HG03097 (cell line): Measurements from ENCODE around the gene RPL27A.

Experiments
- ATAC-seq: cut with Tn5 transposase; IDR thresholded peaks from one replicate; pipeline ENCODE4 v1.9.1; 2021; ENCODE audit not compliant: unreplicated experiment, low FRiP score

Gene RPL27A

GRCh38 chr11:8719721-8720120 lies 37.1 kb downstream of the RPL27A start:
- no peak for ATAC-seq

DNA sequence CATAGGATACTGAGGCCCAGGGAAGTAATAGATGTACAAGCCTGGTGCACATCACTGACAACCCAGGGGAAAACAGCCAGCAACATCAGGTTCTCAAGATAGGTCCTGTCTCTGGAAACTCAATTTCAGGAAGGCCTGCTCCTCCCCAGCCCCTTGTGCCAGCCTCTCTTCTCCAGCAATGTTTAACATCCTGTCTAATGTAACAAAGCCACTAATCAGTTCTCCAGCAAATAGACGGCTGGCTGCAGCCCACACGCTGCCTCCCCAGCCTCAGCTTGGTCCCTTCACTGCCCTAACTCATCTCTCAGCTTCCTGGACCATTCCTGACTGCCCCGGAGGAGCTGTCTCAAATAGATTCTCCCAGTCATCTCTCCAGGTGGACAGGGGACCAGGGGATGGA lies 37.8 kb downstream of the RPL27A start:
- ATAC-seq: no peak

DNA sequence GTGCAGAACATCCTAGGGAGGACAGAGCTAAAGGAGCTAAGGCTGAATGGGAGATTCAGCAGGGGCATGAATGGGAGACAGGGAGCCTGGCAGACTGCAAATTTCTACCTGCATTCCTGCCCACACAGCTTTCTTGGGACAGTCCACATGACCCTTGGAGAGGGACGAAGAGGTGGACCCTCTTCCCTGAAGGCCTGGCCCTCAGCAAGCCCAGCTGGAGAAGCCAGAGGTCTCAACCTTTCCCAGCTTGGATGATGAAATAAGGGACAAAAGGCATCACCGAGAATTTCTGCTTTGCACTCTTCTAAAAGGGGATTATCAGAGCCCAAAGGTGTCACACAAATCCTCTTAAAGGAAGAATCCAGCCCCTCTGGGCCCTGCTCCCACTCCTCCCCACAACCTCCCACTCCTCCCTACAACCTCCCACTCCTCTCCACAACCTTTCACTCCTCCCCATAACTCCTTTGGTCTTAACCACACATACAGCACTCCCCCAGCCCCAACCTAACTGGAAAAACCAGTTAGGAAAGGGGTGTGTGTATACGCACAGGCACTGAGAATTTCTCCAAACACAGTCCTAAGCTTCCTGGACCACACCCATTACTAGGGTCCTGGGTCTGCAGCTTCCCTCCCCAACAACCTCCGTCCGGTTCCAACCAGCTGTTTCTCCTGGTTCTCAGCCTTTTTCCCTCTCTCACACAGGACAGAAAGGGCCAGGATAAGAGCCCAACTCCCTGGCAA lies 38.4 kb downstream of the RPL27A start:
- ATAC-seq: no peak

DNA sequence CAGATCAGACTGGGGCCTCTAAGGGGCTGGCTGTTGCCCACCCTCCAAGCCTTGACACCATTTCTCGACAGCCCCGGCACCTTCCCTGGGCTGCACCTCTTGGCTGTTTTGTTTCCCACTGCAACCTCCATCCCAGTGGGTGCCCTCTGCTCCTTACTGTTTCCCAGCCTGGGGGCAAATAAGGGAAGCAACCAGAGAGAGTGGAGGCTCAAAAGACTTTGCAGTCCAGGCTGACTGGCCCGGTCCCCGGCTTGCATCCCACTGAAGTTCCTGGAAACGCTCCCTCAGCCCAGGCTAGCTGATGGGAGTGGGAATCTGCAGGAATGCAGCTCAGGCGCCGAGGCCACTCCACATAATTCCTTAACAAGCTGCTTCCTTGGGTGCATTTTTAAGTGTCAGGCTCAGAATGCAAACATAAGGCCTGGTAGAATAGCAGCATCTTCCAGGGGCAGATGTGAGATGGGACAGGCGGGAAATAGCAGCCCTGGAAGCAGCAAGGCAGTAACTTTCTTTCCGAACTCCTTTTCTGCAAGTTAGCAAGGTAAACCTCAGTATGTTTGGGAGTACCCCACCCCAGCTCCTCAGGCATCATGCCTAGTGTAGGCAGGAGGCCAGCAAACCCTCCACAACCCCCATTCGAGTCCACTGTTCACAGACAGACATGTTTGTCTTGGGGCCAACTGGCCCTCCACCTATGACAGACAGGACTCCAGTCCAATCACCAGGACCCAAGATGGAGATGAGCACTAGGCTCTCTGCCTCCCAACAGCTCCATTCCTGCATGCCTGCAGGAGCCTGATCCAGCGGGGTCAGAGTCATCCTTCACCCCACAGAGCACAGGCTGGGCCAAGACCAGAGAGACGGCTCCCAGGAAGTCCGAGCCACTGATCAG lies 39.3 kb downstream of the RPL27A start:
- no peak for ATAC-seq

DNA sequence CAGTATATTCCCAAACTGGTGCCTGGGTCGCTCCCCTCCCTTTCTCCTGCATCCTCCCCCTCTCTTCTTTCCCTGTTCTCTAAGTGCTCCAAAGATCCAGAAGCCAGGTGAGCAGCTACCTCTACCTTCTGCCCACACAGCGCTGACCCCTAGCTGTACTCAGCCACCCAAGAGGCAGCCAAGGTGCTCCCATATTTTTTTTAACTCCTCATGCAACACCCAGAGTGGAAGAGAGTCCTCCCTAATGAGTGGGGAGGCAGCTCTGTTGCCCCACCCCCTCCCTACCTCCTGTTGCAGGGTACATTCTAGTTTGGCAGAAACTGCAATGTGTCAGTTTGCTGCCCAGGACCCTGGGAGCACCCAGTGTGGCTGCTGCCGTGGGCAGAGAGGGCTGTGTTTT lies 40.2 kb downstream of the RPL27A start:
- ATAC-seq: no peak

DNA sequence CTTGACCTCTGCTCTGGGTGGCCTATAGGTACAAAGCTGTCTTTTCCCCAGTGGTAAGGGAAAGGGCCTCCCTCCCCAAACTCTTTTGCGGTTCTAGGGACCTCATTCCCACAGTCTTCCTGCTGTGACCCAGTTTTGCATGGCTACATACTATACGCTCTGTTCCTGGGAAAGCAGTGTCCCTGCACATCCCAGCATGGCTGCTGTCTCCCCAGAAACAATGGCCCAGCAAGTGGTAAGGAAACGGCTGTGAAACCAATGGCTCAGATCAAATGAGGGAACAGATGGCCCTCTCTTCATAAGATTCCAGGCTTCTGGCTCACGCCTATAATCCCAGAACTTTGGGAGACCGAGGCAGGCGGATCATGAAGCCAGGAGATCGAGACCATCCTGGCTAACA lies 41.1 kb downstream of the RPL27A start:
- ATAC-seq: no peak

DNA sequence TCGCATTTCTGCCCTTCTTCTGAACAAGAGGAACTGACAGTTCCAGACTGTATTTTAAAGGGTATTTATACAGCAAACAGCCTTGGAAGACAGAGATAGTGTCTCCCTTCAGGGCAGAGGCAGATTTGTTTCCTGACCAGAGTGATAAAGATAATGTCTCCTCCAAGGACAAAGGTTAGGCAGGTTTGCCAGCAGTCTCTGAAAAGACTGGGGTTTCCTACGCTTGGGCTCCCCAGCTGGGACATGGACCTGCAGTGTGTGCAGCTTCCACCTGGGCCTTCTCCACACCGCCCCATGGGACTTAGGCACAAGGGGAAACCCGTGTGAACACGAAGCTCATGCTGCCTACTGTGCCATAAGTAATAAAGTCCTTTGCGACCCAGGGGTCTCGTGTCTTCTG lies 42.1 kb downstream of the RPL27A start:
- no peak for ATAC-seq

- ATAC-seq: no peak
These were observed 43.8 kb downstream of the RPL27A start for GRCh38 chr11:8726395-8726794.

GRCh38 chr11:8728563-8728962 lies 46.0 kb downstream of the RPL27A start:
- ATAC-seq: no peak

- ATAC-seq: no peak
These were observed 46.5 kb downstream of the RPL27A start for GRCh38 chr11:8729067-8729466.

- ATAC-seq: no peak
These were observed 47.5 kb downstream of the RPL27A start for GRCh38 chr11:8729837-8730696.

GRCh38 chr11:8730697-8731020 lies 48.1 kb downstream of the RPL27A start:
- no peak for ATAC-seq

- ATAC-seq: no peak
These were observed 49.2 kb downstream of the RPL27A start for GRCh38 chr11:8731647-8732323.

DNA sequence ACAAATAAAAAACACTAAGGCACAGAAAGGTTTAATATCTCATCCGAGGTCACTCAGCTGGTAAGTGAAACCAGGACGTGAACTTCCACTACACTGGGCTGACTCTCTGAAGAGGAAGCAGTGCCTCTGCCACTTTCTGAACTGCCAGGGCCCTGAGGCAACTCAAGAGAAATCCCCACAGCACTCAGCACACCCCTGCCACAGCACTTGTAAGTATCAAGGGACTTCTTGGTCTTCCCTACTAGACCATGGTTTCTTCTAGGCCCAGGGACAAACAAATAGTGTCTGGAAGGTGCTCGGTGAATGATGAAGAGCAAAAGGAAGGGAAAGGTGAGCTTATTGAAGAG lies 49.7 kb downstream of the RPL27A start:
- ATAC-seq: peak; percentile 76

DNA sequence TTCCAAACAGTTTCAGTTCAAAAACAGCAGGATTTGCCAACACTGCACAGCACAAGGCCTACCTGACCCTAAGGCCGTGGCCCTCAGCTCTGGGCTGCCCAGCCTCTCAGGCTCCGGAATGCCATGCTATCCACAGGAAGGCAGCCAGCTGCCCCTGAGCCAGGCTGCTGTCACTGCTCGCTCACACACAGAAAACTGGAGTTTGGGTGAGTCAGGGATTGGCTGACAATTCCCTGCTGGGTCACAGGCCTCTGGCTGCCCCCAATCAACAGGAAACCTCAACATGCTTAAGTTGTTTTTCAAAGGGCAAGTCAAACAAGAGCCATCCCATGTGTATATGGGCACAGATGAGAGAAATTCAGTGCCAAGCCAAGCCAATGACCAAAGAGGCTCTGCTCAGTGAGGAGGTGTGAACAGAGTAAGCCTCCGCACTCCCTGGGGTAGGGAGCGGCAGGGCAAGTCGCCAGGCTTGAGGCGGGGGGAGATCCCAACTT lies 50.2 kb downstream of the RPL27A start:
- peak; percentile 23 for ATAC-seq

DNA sequence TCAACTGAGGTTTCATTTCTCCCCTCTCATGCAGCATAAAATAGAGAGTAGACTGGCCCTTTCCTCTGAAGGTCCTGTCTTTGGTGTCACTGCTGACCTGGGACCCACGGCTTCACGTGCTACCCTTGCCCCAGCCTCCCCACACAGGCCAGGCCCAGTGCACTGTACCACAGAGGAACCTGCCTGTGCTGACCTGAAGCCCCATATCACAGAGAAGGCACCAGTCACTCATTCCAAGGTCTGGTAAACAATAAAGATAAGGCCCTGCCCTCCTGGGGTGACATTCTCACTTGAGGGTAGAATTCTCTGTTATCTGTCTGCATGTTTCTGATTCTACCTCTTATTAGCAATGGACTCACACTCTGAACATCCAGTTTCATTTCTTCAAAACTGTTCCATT lies 51.3 kb downstream of the RPL27A start:
- no peak for ATAC-seq

- no peak for ATAC-seq
These were observed 52.5 kb downstream of the RPL27A start for GRCh38 chr11:8735094-8735493.

GRCh38 chr11:8739309-8739793 lies 56.8 kb downstream of the RPL27A start:
- no peak for ATAC-seq
